Hematopoietic multipotent progenitor cell treated with erythropoietin and hydrocortisone succinate and interleukin-3 and kit ligand, for 15 days (in vitro differentiated cells): Measurements from ENCODE around the gene ABHD11.
"Not testable (repeated sequence)": the region's sequence is repeated elsewhere in the genome, so short reads cannot be mapped to it uniquely, and the experiment has no call there.

ENCODE experiments used
- DNase-seq: peaks from one replicate; pipeline ENCODE4 v3.0.0-alpha.2; 2015; ENCODE audit warnings: low spot score

Gene ABHD11

GRCh38 chr7:73738612-73739386 is at the start of gene ABHD11:
Gene ABHD11 (minus strand): TSS chr7:73738802. CDS start chr7:73738770, 32 bp downstream.
- peak; percentile 95 for DNase-seq

- not testable (repeated sequence) for DNase-seq
Observed at GRCh38 chr7:73787786-73788048, 49.1 kb upstream of the ABHD11 start.

GRCh38 chr7:73786588-73786987 is 48.0 kb upstream of the ABHD11 start:
- no peak for DNase-seq

GRCh38 chr7:73779517-73779916 is 40.9 kb upstream of the ABHD11 start:
- no peak for DNase-seq

GRCh38 chr7:73778801-73779389 is 40.3 kb upstream of the ABHD11 start:
- DNase-seq: no peak

GRCh38 chr7:73774923-73775322 is 36.3 kb upstream of the ABHD11 start:
- peak; percentile 19 for DNase-seq

GRCh38 chr7:73773700-73774517 is 35.3 kb upstream of the ABHD11 start:
- DNase-seq: no peak

GRCh38 chr7:73770860-73771670 is 32.5 kb upstream of the ABHD11 start:
- no peak for DNase-seq

- no peak for DNase-seq
Observed at GRCh38 chr7:73770002-73770859, 31.6 kb upstream of the ABHD11 start, which contains the start of gene CLDN3. Gene CLDN3 (minus strand): TSS chr7:73770270. CDS start chr7:73770049, 221 bp downstream.

- DNase-seq: no peak
Observed at GRCh38 chr7:73769481-73770001, 30.9 kb upstream of the ABHD11 start.

- no peak for DNase-seq
Observed at GRCh38 chr7:73768641-73769480, 30.3 kb upstream of the ABHD11 start.

GRCh38 chr7:73766556-73767229 is 28.1 kb upstream of the ABHD11 start:
- no peak for DNase-seq

- DNase-seq: no peak
Observed at GRCh38 chr7:73762659-73762999, 24.0 kb upstream of the ABHD11 start.

- no peak for DNase-seq
Observed at GRCh38 chr7:73761854-73762658, 23.5 kb upstream of the ABHD11 start.

- DNase-seq: no peak
Observed at GRCh38 chr7:73758581-73759138, 20.1 kb upstream of the ABHD11 start.

- DNase-seq: no peak
Observed at GRCh38 chr7:73749931-73750776, 11.6 kb upstream of the ABHD11 start.

GRCh38 chr7:73746378-73746777 is 7.8 kb upstream of the ABHD11 start:
- DNase-seq: no peak
